SU-DHL-6 (cell line): ENCODE data around the gene FES.
A peak's percentile ranks its signal among the peaks of the same experiment; 100 is the strongest.

Experiments
- CTCF ChIP-seq: fragments of 200-600 bp; sonication (generic); IDR thresholded peaks from one replicate; pipeline ENCODE4 v1.5.1; 2017; ENCODE audit warnings: antibody characterized with exemption, mild to moderate bottlenecking, low read length, moderate library complexity; ENCODE audit not compliant: insufficient read depth, poor library complexity, severe bottlenecking
- EZH2phosphoT487 ChIP-seq: fragments of 200-600 bp; sonication (generic), shearing (Covaris generic); conservative IDR thresholded peaks from 2 replicates; pipeline ENCODE4 v1.6.1; 2018; ENCODE audit warnings: mild to moderate bottlenecking, antibody characterized with exemption, low read length, moderate library complexity, mixed read lengths

GRCh38 chr15:90931828-90932659, 47.7 kb downstream of the FES start, which contains the start of gene HDDC3:
- TF ChIP-seq CTCF: peak; percentile 80
- TF ChIP-seq EZH2phosphoT487: no peak
